NT2/D1 (cell line): ENCODE data around the gene GUCY1A2.

Experiments used
- SUZ12 ChIP-seq: IDR thresholded peaks from 2 replicates; pipeline ENCODE4 v1.6.1; 2011; ENCODE audit not compliant: insufficient read length, insufficient read depth; ENCODE audit errors: extremely low read depth
- YY1 ChIP-seq: IDR thresholded peaks from 2 replicates; pipeline ENCODE4 v1.6.1; 2011; ENCODE audit not compliant: insufficient read length, insufficient read depth
- ZNF274 ChIP-seq: IDR thresholded peaks from 2 replicates; pipeline ENCODE4 v1.6.1; 2011; ENCODE audit warnings: mild to moderate bottlenecking, low read depth, low read length

DNA sequence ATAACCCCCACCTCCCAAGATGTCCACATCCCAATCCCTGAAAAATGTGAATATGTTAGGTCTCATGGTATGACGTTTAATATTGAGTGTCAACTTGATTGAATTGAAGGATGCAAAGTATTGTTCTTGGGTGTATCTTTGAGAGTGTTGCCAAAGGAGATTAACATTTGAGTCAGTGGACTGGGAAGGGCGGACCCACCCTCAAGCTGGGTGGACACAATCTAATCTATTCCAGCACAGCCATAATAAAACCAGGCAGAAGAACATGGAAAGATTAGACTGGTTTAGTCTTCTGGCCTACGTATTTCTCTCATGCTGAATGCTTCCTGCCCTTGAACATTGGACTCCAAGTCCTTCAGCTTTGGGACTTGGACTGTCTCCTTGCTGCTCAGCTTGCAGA is 315.5 kb downstream of the GUCY1A2 start:
- TF ChIP-seq YY1 (no peak), ZNF274 (no peak), SUZ12 (no peak)
